G401 (cell line): ENCODE measurements around the gene FCRL1. TPM values are rescaled to one million over a fixed set of nuclear protein-coding genes. Genes with fewer than 3 reads are reported as not detected.

ENCODE experiments used
- DNase-seq: peaks from one replicate; pipeline ENCODE4 v3.0.0-alpha.2; 2015; ENCODE audit warnings: low spot score
- in situ Hi-C: cut with HindIII; loops from 2 replicates; pipeline ENCODE4 v1.10.0; 2016; ENCODE audit warnings: low sequenced_read_pairs, mixed read lengths
- total RNA-seq: library from RNA; depleted of rRNA; stranded (reverse); fragments of >200 nt; shearing (Covaris generic); gene quantifications from 2 replicates; pipeline ENCODE4 v1.2.3, GENCODE V29; 2014; rRNA removed

The FCRL1 gene
- total RNA-seq, 1 experiment from 2014 or later: not detected

GRCh38 chr1:157748262-157748817, 71.6 kb downstream of the FCRL1 start:
- in situ Hi-C loops: no loop called here
- no peak for DNase-seq

Other genes starting within 250 kb of the FCRL1 start
- gene FCRL4, start 222.0 kb downstream of the FCRL1 start, total RNA-seq: not detected in 2 replicates
- gene FCRL3, start 119.4 kb downstream of the FCRL1 start, total RNA-seq: not detected in 2 replicates
- gene FCRL2, start 43.0 kb downstream of the FCRL1 start, total RNA-seq: not detected in 2 replicates
- not detected in 2 replicates for gene CD5L, start 21.7 kb upstream of the FCRL1 start, total RNA-seq
- 29.9 and 31.1 TPM in 2 replicates for gene KIRREL1, start 173.5 kb upstream of the FCRL1 start, total RNA-seq